SK-N-SH (cell line): ENCODE measurements around the gene ZRANB3. TPM values are rescaled to one million over a fixed set of nuclear protein-coding genes. Genes with fewer than 3 reads are reported as not detected.
A peak's percentile ranks its signal among the peaks of the same experiment; 100 is the strongest.
"Not testable (repeated sequence)": the region's sequence is repeated elsewhere in the genome, so short reads cannot be mapped to it uniquely, and the experiment has no call there.

ENCODE experiments used
- CTCF ChIA-PET: fragments of 300-600, 350-600 bp; formaldehyde crosslinking; extraction: SDS; loops from one replicate; lab custom pipeline; 2021; lab: Yijun Ruan, JAX
- POLR2A ChIA-PET: fragments of 350-600 bp; sonication (Branson Sonifier 250); formaldehyde crosslinking; extraction: SDS; loops from one replicate; lab custom pipeline; 2020; ENCODE audit warnings: antibody characterized with exemption, inconsistent platforms; lab: Yijun Ruan, JAX
- DNase-seq: peaks from one replicate; pipeline ENCODE4 v3.0.0; 2012
- H2AFZ ChIP-seq: fragments of 200-600 bp; sonication (generic); 2 replicates; pipeline ENCODE4 v1.8.1; 2016; ENCODE audit warnings: antibody characterized with exemption, mild to moderate bottlenecking, low read depth
- H3F3A ChIP-seq: fragments of 200-600 bp; sonication (generic); replicated peaks from 2 replicates; pipeline ENCODE3; 2016; ENCODE audit warnings: antibody characterized with exemption, mild to moderate bottlenecking; ENCODE audit not compliant: insufficient read depth
- H3K27ac ChIP-seq, 2 experiments: fragments of 200-500 bp in 1 of 2; fragments of 200-600 bp in 1 of 2; sonication (Bioruptor generic) in 1 of 2; sonication (generic), shearing (Covaris generic) in 1 of 2; 2 replicates each; pipeline versions ENCODE4 v1.5.1 to v1.6.1; 2014 to 2016; ENCODE audit warnings: low read depth in 2 of 2, inconsistent platforms in 1 of 2, low read length in 1 of 2, mild to moderate bottlenecking in 1 of 2, mixed read lengths in 1 of 2
- H3K27me3 ChIP-seq: fragments of 200-600 bp; sonication (generic), shearing (Covaris generic); 2 replicates; pipeline ENCODE4 v1.6.1; 2016; ENCODE audit warnings: mixed run types; ENCODE audit not compliant: insufficient read depth
- H3K36me3 ChIP-seq, 2 experiments: fragments of 200-500 bp in 1 of 2; fragments of 200-600 bp in 1 of 2; sonication (Bioruptor generic) in 1 of 2; sonication (generic) in 1 of 2; replicated peaks in 1 of 2; 2 replicates each; pipeline versions ENCODE3 to v1.5.1; 2014 to 2016; ENCODE audit warnings: low read length in 1 of 2, mild to moderate bottlenecking in 1 of 2; ENCODE audit not compliant: insufficient read depth in 2 of 2, control insufficient read depth in 1 of 2
- H3K4me1 ChIP-seq, 2 experiments: fragments of 200-500 bp in 1 of 2; fragments of 200-600 bp in 1 of 2; sonication (Bioruptor generic) in 1 of 2; sonication (generic), shearing (Covaris generic) in 1 of 2; 2 replicates each; pipeline versions ENCODE4 v1.5.1 to v1.6.1; 2014 to 2016; ENCODE audit warnings: low read depth in 1 of 2, low read length in 1 of 2, mixed run types in 1 of 2; ENCODE audit not compliant: insufficient read depth in 2 of 2, control insufficient read depth in 1 of 2
- H3K4me2 ChIP-seq: fragments of 200-600 bp; sonication (generic), shearing (Covaris generic); 2 replicates; pipeline ENCODE4 v1.6.1; 2017; ENCODE audit warnings: mixed run types
- H3K4me3 ChIP-seq, 2 experiments: fragments of 200-500 bp in 1 of 2; fragments of 200-600 bp in 1 of 2; sonication (Bioruptor generic) in 1 of 2; sonication (generic), shearing (Covaris generic) in 1 of 2; 2 replicates each; pipeline versions ENCODE4 v1.5.1 to v1.8.1; 2014 to 2016; ENCODE audit warnings: low read depth in 2 of 2, inconsistent platforms in 1 of 2, low read length in 1 of 2, mild to moderate bottlenecking in 1 of 2, mixed read lengths in 1 of 2, moderate library complexity in 1 of 2
- H3K79me2 ChIP-seq: fragments of 200-600 bp; sonication (generic); 2 replicates; pipeline ENCODE4 v1.8.1; 2017; ENCODE audit warnings: mild to moderate bottlenecking; ENCODE audit not compliant: insufficient read depth
- H3K9ac ChIP-seq: fragments of 200-600 bp; sonication (generic); 2 replicates; pipeline ENCODE4 v1.6.1; 2017; ENCODE audit warnings: mixed run types
- H3K9me2 ChIP-seq: fragments of 200-600 bp; sonication (generic); 2 replicates; pipeline ENCODE4 v1.6.1; 2017; ENCODE audit warnings: mixed run types
- H3K9me3 ChIP-seq: fragments of 200-600 bp; sonication (generic); 2 replicates; pipeline ENCODE4 v1.6.1; 2017; ENCODE audit warnings: mixed run types, mild to moderate bottlenecking, moderate library complexity
- H4K20me1 ChIP-seq: fragments of 200-600 bp; sonication (generic); 2 replicates; pipeline ENCODE4 v1.6.1; 2017; ENCODE audit warnings: mild to moderate bottlenecking, mixed run types; ENCODE audit not compliant: insufficient read depth
- ELF1 ChIP-seq: IDR thresholded peaks from 2 replicates; pipeline ENCODE4 v1.4.0; 2012
- FOSL2 ChIP-seq: IDR thresholded peaks from 2 replicates; pipeline ENCODE4 v1.4.0; 2012; ENCODE audit warnings: low read depth, mild to moderate bottlenecking, moderate library complexity, borderline replicate concordance
- FOXJ3 ChIP-seq: sonication (generic); formaldehyde crosslinking; IDR thresholded peaks from 2 replicates; pipeline ENCODE4 v1.5.1; 2020; ENCODE audit warnings: mild to moderate bottlenecking, missing genetic modification reagents
- GABPA ChIP-seq: IDR thresholded peaks from 2 replicates; pipeline ENCODE4 v1.4.0; 2012; ENCODE audit warnings: low read depth, mild to moderate bottlenecking
- GATA2 ChIP-seq: sonication (generic); formaldehyde crosslinking; IDR thresholded peaks from 2 replicates; pipeline ENCODE4 v1.5.0; 2020; ENCODE audit warnings: mild to moderate bottlenecking, missing genetic modification reagents
- MEF2A ChIP-seq: IDR thresholded peaks from 2 replicates; pipeline ENCODE4 v1.4.0; 2012; ENCODE audit warnings: low read depth, borderline replicate concordance
- MXI1 ChIP-seq: IDR thresholded peaks from 2 replicates; pipeline ENCODE4 v1.6.1; 2012; ENCODE audit warnings: mild to moderate bottlenecking, low read depth, low read length, improper control_type of control experiment
- RAD21 ChIP-seq: IDR thresholded peaks from 2 replicates; pipeline ENCODE4 v1.6.1; 2012; ENCODE audit warnings: mild to moderate bottlenecking, low read length
- RCOR1 ChIP-seq: fragments of 150-350 bp; IDR thresholded peaks from 2 replicates; pipeline ENCODE4 v1.6.1; 2017; ENCODE audit warnings: antibody characterized with exemption, low read length
- SIN3A ChIP-seq: IDR thresholded peaks from 2 replicates; pipeline ENCODE4 v1.6.1; 2012; ENCODE audit warnings: low read depth, mild to moderate bottlenecking, low read length, moderate library complexity, borderline replicate concordance
- TCF12 ChIP-seq: IDR thresholded peaks from 2 replicates; pipeline ENCODE4 v1.4.0; 2012
- WGBS: methylation state at CpG from one replicate; pipeline ENCODE4 v1.1.6; 2017; ENCODE audit warnings: low lambda C conversion rate; 5-methylcytosine and 5-hydroxymethylcytosine counted together
- polyA plus RNA-seq, 3 experiments: library from polyadenylated mRNA; depleted of rRNA; stranded (reverse); fragments of >200 nt; gene quantifications; 2 replicates each; pipeline ENCODE4 v1.2.3, GENCODE V29; 2012
- TF ChIP-seq, protein P1 (sequence below): IDR thresholded peaks from 2 replicates; pipeline ENCODE4; 2012

ZRANB3 gene
- polyA plus RNA-seq, 1 of the 3 experiments (the other 2 are of a cell fraction): 4.1 TPM

DNA sequence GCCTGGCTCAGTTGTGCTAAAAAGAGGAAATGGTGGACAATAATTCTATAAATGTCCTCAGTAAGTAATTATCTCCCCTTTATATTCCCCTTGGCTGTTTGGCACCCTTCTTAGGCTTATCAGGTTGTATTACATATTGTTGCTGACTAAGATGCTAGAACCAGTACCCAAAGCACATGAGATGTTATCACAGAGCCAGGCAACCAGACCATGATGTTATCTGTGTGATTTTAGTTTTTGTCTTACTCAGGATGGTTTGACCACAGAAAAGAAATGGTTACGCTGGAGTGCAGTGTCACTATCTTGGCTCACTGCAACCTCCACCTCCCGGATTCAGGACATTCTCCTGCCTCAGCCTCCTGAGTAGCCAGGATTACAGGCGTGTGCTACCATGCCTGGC, 15.4 kb upstream of the ZRANB3 start:
- CTCF ChIA-PET: no interaction called here

DNA sequence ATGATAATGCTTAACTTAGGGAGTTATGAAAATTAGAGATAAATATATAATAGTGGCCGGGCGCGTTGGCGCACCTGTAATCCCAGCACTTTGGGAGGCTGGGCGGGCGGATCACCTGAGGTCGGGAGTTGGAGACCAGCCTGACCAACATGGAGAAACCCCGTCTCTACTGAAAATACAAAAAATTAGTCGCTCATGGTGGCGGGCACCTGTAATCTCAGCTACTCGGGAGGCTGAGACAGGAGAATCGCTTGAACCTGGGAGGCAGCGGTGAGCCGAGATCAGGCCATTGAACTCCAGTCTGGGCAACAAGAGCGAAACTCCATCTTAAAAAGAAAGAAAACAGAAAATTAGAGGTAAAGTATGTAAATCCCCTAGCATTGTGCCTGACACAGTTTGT, 2.5 kb upstream of the ZRANB3 start:
- Histone ChIP-seq H3K79me2 (peaks cover 82% of the 10 kb centered on the region), H3K4me2 (peak overlapping the region; percentile 89)
- H3K27me3 ChIP-seq, POLR2A ChIA-PET, H3K36me3 ChIP-seq, H3K9me3 ChIP-seq, H3K9ac ChIP-seq, H3F3A ChIP-seq, H3K4me1 ChIP-seq, H3K4me3 ChIP-seq, H2AFZ ChIP-seq, H3K27ac ChIP-seq, H4K20me1 ChIP-seq, H3K9me2 ChIP-seq, DNase-seq: not testable (repeated sequence)
- 96% methylated on average over 15 of the region's 15 CpGs for WGBS
- CTCF ChIA-PET: interaction anchor here (0.7 to 1.9 kb wide), 5 partner anchors 10 to 546 kb away, joined by 3 to 5 read pairs (median 3); partner anchors contain the start of gene UBXN4

More for the DNA sequence above, 15.4 kb upstream of the ZRANB3 start:
- no peak for TF ChIP-seq ELF1
- TF ChIP-seq FOSL2: no peak
- no peak for TF ChIP-seq GABPA
- no peak for TF ChIP-seq RAD21
- peak; percentile 70 for TF ChIP-seq GATA2 (CRISPR knock-in tag)
- no peak for TF ChIP-seq TCF12
- TF ChIP-seq MXI1: no peak
- no peaks in the 10 kb centered on the region for H4K20me1 ChIP-seq
- no peaks in the 10 kb centered on the region for H3K9me3 ChIP-seq
- no peaks in the 10 kb centered on the region for H3K9me2 ChIP-seq
- DNase-seq: peak; percentile 5
- H2AFZ ChIP-seq: no peak overlapping the region
- no peak overlapping the region for H3K4me2 ChIP-seq
- no peaks in the 10 kb centered on the region for H3F3A ChIP-seq
- no peak overlapping the region for H3K27ac ChIP-seq
- H3K4me1 ChIP-seq: peaks cover 0 to 2% of the 10 kb centered on the region in 2 experiments; a peak in 1 of 4 replicates
- H3K79me2 ChIP-seq: peaks cover 54% of the 10 kb centered on the region
- H3K36me3 ChIP-seq: no peaks in the 10 kb centered on the region
- POLR2A ChIA-PET: no interaction called here
- 100% methylated on average over 3 of the region's 3 CpGs for WGBS
- H3K27me3 ChIP-seq: no peaks in the 10 kb centered on the region
- H3K9ac ChIP-seq: no peak overlapping the region
- H3K4me3 ChIP-seq: no peak overlapping the region

DNA sequence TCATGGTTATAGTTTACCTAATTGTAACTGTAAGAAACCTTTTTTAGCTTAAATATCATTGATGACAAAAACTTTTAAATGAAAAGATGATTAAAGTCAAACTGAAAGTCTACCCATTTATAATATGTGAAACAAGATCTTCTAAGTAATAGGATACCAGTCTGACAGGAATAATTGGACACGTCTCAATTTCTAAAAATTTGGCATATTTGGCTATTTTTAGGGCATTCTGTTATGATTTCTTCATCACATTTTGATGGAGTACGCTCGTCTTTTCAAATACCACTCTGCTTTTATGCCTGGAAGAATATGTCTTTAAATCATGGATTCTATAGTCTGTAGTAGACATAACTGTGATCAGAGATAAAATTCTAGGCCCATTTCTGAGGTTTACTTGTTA, 1.6 kb upstream of the ZRANB3 start:
- TF ChIP-seq RAD21: no peak
- TF ChIP-seq MEF2A: no peak
- TF ChIP-seq FOXJ3 (CRISPR knock-in tag): no peak
- TF ChIP-seq RCOR1: no peak
- TF ChIP-seq MXI1: no peak
- TF ChIP-seq, protein P1, sequence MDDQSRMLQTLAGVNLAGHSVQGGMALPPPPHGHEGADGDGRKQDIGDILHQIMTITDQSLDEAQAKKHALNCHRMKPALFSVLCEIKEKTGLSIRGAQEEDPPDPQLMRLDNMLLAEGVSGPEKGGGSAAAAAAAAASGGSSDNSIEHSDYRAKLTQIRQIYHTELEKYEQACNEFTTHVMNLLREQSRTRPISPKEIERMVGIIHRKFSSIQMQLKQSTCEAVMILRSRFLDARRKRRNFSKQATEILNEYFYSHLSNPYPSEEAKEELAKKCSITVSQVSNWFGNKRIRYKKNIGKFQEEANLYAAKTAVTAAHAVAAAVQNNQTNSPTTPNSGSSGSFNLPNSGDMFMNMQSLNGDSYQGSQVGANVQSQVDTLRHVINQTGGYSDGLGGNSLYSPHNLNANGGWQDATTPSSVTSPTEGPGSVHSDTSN: no peak
- TF ChIP-seq SIN3A: no peak
- Histone ChIP-seq H3K79me2 (peaks cover 79% of the 10 kb centered on the region), H4K20me1 (no peaks in the 10 kb centered on the region; the same call in 1 of the 2 replicates), H3K27ac (peak overlapping the region in 1 of 2 experiments; percentile 96; a peak in 2 of 4 replicates), H2AFZ (no peak overlapping the region; the same call in 1 of the 2 replicates), H3K4me2 (peak overlapping the region; percentile 89), H3K27me3 (no peaks in the 10 kb centered on the region), H3K9me2 (no peaks in the 10 kb centered on the region), H3K4me3 (peak overlapping the region; percentile 31 to 82; a peak in 2 of 4 replicates), H3K9ac (peak overlapping the region; percentile 74; the same call in 1 of the 2 replicates), H3K4me1 (peaks cover 0 to 6% of the 10 kb centered on the region in 2 experiments; a peak in 2 of 4 replicates), H3K9me3 (no peaks in the 10 kb centered on the region), H3K36me3 (peaks cover 0 to 3% of the 10 kb centered on the region in 2 experiments), H3F3A (peaks cover 5% of the 10 kb centered on the region)
- WGBS: 34% methylated on average over 3 of the region's 3 CpGs
- CTCF ChIA-PET: interaction anchor here (0.8 to 1.9 kb wide), 3 partner anchors 101 to 544 kb away, joined by 3 to 5 read pairs (median 3); partner anchors contain the start of gene UBXN4
- no peak for DNase-seq
- POLR2A ChIA-PET: no interaction called here
